A673 (cell line): ENCODE measurements around the gene INSRR. TPM values are rescaled to one million over a fixed set of nuclear protein-coding genes. Genes with fewer than 3 reads are reported as not detected.

Experiments used
- BruUV-seq: library from RNA; stranded (reverse); fragments of 400-500 nt; replicated peaks from 2 replicates; lab custom pipeline; 2021; lab: Mats Ljungman, UMichigan
- CTCF ChIA-PET: fragments of 300-600 bp; sonication (Branson Sonifier 250); formaldehyde crosslinking; loops from one replicate; lab custom pipeline; 2022; ENCODE audit warnings: antibody characterized with exemption; lab: Charles Lee
- POLR2A ChIA-PET: fragments of 300-600 bp; sonication (Branson Sonifier 250); formaldehyde crosslinking; loops from one replicate; lab custom pipeline; 2022; ENCODE audit warnings: antibody characterized with exemption; ENCODE audit not compliant: low non-redundant PET; lab: Charles Lee
- DNase-seq: peaks from one replicate; pipeline ENCODE4 v3.0.0-alpha.2; 2015; ENCODE audit warnings: low spot score
- H3K27ac ChIP-seq: fragments of 200-600 bp; sonication (generic); 2 replicates; pipeline ENCODE4 v1.5.1; 2016; ENCODE audit warnings: mixed run types, low read depth, mild to moderate bottlenecking, mixed read lengths, antibody characterized with exemption, low read length; ENCODE audit not compliant: poor library complexity, severe bottlenecking
- H3K27me3 ChIP-seq: fragments of 200-600 bp; sonication (generic); replicated peaks from 2 replicates; pipeline ENCODE4 v1.6.1; 2017; ENCODE audit warnings: mixed run types, low read depth, mild to moderate bottlenecking, mixed read lengths, antibody characterized with exemption, low read length; ENCODE audit not compliant: insufficient read depth, poor library complexity
- H3K36me3 ChIP-seq: fragments of 200-600 bp; sonication (generic); 2 replicates; pipeline ENCODE4 v1.6.1; 2016; ENCODE audit warnings: mixed run types, mild to moderate bottlenecking, mixed read lengths, antibody characterized with exemption, low read length; ENCODE audit not compliant: insufficient read depth, poor library complexity, severe bottlenecking
- H3K4me1 ChIP-seq: fragments of 200-600 bp; sonication (generic); 2 replicates; pipeline ENCODE4 v1.6.1; 2017; ENCODE audit warnings: mixed run types, mild to moderate bottlenecking, mixed read lengths, antibody characterized with exemption, low read length; ENCODE audit not compliant: insufficient read depth, poor library complexity, severe bottlenecking
- H3K4me3 ChIP-seq: fragments of 200-600 bp; sonication (generic); 2 replicates; pipeline ENCODE4 v1.5.1; 2016; ENCODE audit warnings: low read depth, mixed run types, mild to moderate bottlenecking, mixed read lengths, low read length; ENCODE audit not compliant: poor library complexity, severe bottlenecking
- H3K9me3 ChIP-seq: fragments of 200-600 bp; sonication (generic); 2 replicates; pipeline ENCODE4 v1.6.1; 2016; ENCODE audit warnings: mixed run types, low read depth, mild to moderate bottlenecking, mixed read lengths, antibody characterized with exemption, low read length; ENCODE audit not compliant: poor library complexity, severe bottlenecking
- CTCF ChIP-seq: fragments of 300-800, 200-600 bp; sonication (generic); conservative IDR thresholded peaks from 2 replicates; pipeline ENCODE4 v1.5.1; 2017; ENCODE audit warnings: low read depth, mild to moderate bottlenecking, antibody characterized with exemption, low read length, moderate library complexity, mixed read lengths
- EZH2 ChIP-seq: fragments of 200-600 bp; sonication (generic); IDR thresholded peaks from 2 replicates; pipeline ENCODE4 v1.6.1; 2017; ENCODE audit warnings: borderline replicate concordance, low read depth, mild to moderate bottlenecking, mixed read lengths, antibody characterized with exemption, low read length; ENCODE audit not compliant: poor library complexity, severe bottlenecking
- intact Hi-C: fragments of 100-400 bp; cut with micrococcal nuclease; formaldehyde crosslinking; loops from one replicate; pipeline ENCODE4 v1.10.0; 2022; ENCODE audit not compliant: unreplicated experiment
- total RNA-seq: library from RNA; stranded (reverse); gene quantifications from 2 replicates; pipeline ENCODE4 v1.2.3, GENCODE V29; 2021

Gene INSRR
- total RNA-seq, 1 experiment from 2014 or later: 0.15 TPM

- Histone ChIP-seq H3K27ac (no peak overlapping the region), H3K9me3 (no peaks in the 10 kb centered on the region), H3K4me3 (no peak overlapping the region), H3K27me3 (no peaks in the 10 kb centered on the region), H3K36me3 (no peaks in the 10 kb centered on the region), H3K4me1 (no peaks in the 10 kb centered on the region)
- DNase-seq: no peak
- no peak for TF ChIP-seq EZH2
- no peak for TF ChIP-seq CTCF
- no TSS peak for BruUV-seq
- ChIA-PET POLR2A (no interaction called here), CTCF (no interaction called here)
- intact Hi-C loops: loop anchor here (10.0 kb wide), 1 partner anchor 259 kb away; no protein-coding TSS in a partner anchor
Measured at GRCh38 chr1:156895927-156896326, 37.0 kb upstream of the INSRR start.

GRCh38 chr1:156895455-156895812 lies 36.5 kb upstream of the INSRR start:
- no peak overlapping the region for H3K4me3 ChIP-seq
- TF ChIP-seq CTCF (no peak), EZH2 (no peak)
- intact Hi-C loops: loop anchor here (10.0 kb wide), 1 partner anchor 259 kb away; no protein-coding TSS in a partner anchor

DNA sequence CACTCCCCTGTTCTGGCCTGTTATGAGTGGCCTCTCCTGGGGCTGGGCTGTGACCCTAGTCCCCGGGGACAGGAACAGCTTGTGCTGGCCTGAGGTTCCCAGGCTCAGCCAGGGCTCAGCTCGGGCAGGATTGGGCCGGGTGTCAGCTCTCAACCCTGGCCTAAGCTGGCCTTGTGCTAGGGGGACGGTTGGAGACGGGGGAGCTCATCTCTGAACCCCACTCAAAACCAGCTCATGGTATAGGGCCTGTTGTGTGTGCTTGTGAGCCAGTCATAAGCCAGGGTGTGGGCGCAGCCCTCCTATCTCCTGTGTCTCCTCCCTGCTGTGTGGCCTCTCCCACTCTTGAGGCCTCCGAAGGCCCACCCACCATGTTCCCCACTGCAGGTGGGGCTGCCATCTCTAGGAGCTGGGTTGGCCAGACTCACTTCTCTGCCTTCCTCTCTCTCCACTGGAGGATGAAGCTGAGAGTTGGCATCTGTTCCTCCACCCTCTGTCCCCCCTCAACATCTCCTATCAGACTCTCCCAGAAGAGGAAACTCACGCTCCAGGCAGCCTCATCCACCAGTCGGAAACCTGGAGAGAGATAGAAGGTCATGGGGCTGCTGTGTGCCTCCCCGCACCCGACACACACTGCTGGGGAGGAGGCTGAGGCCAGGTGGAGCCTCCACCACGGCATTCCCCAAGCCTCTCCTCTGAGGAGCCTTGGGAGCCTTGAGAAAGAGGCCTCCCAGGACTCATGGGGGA lies 36.0 kb upstream of the INSRR start:
- Histone ChIP-seq H3K9me3 (no peaks in the 10 kb centered on the region), H3K27ac (no peak overlapping the region), H3K36me3 (no peaks in the 10 kb centered on the region), H3K4me1 (no peaks in the 10 kb centered on the region), H3K4me3 (no peak overlapping the region), H3K27me3 (no peaks in the 10 kb centered on the region)
- DNase-seq: no peak
- ChIA-PET CTCF (interaction anchor here (0.6 kb wide), 1 partner anchor 42 kb away, joined by 4 read pairs; no protein-coding TSS in a partner anchor), POLR2A (no interaction called here)
- intact Hi-C loops: loop anchor here (10.0 kb wide), 1 partner anchor 260 kb away; no protein-coding TSS in a partner anchor
- TF ChIP-seq EZH2 (no peak), CTCF (no peak)
- no TSS peak for BruUV-seq

More at GRCh38 chr1:156895455-156895812, 36.5 kb upstream of the INSRR start:
- Histone ChIP-seq H3K27me3 (no peaks in the 10 kb centered on the region), H3K27ac (no peak overlapping the region), H3K4me1 (no peaks in the 10 kb centered on the region), H3K36me3 (no peaks in the 10 kb centered on the region), H3K9me3 (no peaks in the 10 kb centered on the region)
- POLR2A ChIA-PET: no interaction called here
- DNase-seq: no peak
- BruUV-seq: no TSS peak
- CTCF ChIA-PET: no interaction called here
